HG02973 (cell line): ENCODE measurements around the gene CEP95.

Experiments
- ATAC-seq: cut with Tn5 transposase; IDR thresholded peaks from one replicate; pipeline ENCODE4 v1.9.1; 2021; ENCODE audit warnings: moderate library complexity; ENCODE audit not compliant: unreplicated experiment

CEP95 gene

GRCh38 chr17:64515829-64516228 lies 9.1 kb downstream of the CEP95 start:
- no peak for ATAC-seq

- no peak for ATAC-seq
Measured at GRCh38 chr17:64519601-64520000, 12.8 kb downstream of the CEP95 start.

GRCh38 chr17:64520359-64520758 lies 13.6 kb downstream of the CEP95 start:
- no peak for ATAC-seq

- ATAC-seq: no peak
Measured at GRCh38 chr17:64527914-64528313, 21.1 kb downstream of the CEP95 start.

GRCh38 chr17:64529221-64529620 lies 22.4 kb downstream of the CEP95 start:
- no peak for ATAC-seq

DNA sequence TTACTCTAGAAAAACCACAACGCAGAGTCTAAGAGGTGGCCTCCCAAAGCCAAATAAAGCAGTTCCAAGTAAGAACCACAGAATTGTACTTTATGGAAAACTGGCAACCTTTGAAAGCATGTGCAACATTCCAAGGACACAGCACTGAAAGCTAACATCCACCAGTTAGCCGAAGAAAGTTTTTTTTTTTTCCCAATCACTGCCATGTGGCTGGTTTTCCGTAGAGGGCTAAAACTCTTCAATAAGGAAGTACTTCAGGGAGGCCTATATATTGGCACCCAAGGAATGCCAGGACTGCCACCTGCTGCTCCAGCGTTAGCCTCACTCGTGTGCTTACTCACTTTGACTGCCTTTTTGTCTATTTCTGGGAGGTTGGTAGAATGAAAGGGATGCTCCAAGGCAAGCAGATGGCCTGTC lies 25.2 kb downstream of the CEP95 start:
- ATAC-seq: no peak

DNA sequence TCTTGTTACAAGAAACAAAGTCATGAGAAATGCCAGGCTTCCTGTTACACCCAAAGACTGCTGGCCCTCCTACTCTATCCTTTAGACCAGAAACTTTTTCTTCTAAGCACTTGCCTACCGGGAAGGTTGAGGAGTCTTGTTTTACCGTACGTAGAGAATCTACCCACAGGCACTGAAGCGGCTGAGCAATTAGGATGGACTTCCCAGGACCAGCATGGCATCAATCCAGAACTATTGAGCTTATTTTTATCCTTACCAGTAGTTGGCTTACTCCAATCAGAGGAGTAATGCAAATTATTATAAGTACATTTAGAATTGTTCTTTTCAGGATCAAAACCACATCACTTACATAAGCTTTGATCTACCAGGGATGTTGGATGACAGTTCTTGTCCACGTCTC lies 25.6 kb downstream of the CEP95 start:
- ATAC-seq: no peak

DNA sequence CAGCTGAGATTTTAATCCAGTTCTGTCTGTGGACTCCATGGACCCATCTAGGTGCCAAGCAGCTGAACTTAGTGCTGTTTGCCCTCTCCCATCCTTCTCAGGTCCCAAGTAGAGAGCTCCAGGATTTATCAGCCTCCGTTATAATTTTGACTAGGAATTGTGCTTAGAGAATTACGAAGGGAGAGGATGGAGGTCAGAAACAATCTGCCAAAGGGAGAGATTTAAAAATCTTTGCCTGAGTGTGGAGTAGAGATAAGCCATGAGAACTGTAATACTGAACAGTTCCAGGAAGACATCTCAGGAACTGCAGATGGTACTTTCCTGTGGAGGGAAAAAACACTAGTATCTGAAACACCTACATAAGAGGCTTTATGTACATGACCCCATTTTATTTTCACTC lies 27.0 kb downstream of the CEP95 start:
- no peak for ATAC-seq

DNA sequence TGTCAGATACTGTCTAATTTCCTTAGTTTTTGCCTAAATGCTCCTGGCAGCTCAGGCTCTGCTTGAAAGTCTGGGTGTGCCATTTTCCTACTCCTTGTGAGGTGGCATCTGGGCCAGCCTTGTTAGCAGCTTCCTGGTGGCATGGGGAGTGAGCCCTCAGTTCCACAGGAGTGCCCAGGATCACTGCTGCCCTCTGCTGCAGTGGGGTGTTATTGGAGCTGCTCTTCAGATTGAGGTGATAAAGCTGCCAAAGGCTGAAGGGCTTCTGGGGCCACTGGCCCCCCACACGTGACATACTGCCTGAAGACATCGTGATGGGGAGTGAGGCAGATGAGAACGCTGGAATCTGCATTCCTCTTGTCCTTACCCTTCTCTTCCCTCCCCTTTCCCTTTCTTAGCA lies 27.4 kb downstream of the CEP95 start:
- no peak for ATAC-seq

DNA sequence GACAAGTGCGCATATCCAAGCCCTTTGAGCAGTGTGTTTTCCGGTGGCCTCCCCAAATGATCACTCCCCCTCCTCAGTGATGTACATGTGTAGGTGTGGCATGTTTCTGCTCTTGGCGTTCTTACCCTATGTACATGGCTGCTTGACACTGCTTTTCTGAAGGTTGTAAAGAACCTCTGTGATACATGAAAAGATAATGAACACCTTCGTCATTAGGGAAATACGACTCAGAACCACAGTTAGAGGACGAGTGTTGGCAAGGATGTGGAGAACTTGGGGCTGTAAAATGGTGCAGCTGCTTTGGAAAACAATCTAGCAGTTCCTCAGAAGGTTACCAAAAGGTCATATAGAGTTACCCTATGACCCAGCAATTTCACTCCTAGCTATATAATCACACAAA lies 28.6 kb downstream of the CEP95 start:
- no peak for ATAC-seq

DNA sequence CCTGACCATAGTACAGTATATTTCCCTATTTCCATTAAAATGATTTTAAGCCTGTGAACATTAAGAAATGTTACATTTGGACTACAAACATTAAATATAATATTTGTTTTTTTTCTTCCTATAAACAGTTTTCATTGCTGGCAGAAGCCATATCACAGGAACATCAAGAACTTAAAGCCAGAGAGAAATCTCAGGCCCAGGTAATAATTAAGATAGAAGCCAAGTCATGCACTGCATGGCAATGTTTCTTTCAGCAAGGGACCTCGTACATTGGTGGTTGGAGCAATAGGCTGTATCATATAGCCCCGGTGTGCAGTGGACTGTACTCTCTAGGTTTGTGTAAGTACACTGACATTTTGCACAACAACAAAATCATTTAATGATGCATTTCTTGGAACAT lies 30.1 kb downstream of the CEP95 start:
- ATAC-seq: no peak

- no peak for ATAC-seq
Measured at GRCh38 chr17:64537488-64537887, 30.7 kb downstream of the CEP95 start.

- ATAC-seq: no peak
Measured at GRCh38 chr17:64538508-64539130, 31.8 kb downstream of the CEP95 start.

GRCh38 chr17:64540118-64540776 lies 33.5 kb downstream of the CEP95 start:
- no peak for ATAC-seq

DNA sequence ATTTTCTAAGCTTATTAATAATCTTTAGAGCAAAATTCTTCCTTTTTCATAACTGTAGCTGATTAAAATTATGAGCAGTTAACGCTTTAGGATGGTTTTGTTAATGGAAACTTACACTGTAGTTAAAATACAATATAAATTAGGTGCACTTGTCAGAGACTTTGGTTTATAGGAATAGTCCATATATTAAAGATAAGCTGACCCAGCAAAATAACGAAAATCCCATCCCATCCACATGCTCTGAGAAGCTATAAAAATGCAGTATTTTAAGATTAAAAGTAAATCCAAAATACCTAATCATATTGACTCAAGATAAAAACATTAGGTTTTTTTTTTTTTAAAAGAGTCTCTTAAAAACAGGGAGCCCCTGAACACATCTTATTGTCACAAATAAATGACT lies 38.0 kb downstream of the CEP95 start:
- no peak for ATAC-seq

DNA sequence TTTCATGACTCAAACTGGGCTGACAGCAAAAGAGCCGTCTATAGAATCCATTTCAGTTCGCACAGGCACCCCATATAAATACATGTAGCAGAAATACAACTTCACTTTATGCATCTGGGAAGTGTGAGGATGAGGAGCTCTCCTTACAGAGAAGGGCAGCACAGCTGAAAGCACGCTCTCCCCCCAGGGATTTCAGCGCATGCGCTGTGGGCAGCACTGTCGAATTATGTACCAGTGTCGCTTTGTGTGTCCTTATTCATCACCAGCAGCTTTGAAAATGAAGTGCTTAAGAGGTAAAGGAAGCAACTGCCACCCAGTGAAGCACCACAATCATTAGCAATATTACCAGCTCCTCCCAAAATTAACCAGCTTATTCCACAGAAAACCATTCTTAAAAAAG lies 39.9 kb downstream of the CEP95 start:
- no peak for ATAC-seq

DNA sequence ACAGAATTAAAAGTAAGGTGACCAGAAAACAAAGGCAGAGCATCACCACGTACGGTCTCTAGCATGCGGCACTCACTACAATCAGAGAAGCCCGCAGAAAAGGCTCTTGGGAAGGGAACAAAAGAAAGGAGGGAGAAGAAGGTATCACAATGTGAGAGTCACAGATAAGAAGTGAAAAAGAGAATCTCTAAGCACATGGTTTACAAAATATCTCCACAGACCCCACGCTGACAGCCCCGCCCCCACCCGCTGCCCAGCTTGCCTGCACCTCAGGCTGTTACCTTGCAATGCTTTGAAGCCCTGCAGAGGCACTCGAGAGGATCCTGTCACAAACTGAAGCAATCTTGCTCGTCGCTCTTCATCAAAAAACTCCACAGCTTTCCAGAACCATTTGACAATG lies 40.5 kb downstream of the CEP95 start:
- ATAC-seq: no peak

- no peak for ATAC-seq
Measured at GRCh38 chr17:64551461-64551860, 44.7 kb downstream of the CEP95 start.

DNA sequence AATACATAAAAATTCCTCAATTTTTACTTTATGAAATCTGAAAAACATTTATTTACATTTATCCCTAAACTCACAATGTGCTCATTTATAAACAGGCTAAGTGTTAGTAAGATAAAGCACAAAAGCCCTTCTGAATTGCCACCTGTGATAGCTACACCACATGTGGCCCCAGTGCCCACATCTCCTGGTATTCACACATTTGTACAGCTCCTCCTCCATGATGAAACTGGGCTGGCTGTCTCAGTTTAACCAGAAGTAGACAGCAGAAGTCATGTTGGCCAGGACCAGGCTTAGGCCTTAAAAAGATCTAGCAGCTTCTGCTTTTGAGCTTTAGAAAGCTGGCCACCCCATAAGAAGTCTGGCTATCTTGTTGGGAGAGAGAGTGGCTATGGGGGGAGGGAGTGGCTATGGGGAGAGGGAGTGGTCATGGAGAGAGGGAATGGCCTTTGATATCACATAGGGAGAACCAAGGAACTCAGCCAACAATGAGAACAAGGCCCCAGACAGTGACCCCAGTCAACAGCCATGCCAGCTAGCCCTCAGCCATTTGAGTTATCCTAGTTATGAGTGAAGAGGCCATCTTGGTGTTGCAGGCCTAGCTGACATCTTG lies 47.4 kb downstream of the CEP95 start:
- ATAC-seq: no peak

GRCh38 chr17:64555281-64555680 lies 48.5 kb downstream of the CEP95 start:
- ATAC-seq: no peak

DNA sequence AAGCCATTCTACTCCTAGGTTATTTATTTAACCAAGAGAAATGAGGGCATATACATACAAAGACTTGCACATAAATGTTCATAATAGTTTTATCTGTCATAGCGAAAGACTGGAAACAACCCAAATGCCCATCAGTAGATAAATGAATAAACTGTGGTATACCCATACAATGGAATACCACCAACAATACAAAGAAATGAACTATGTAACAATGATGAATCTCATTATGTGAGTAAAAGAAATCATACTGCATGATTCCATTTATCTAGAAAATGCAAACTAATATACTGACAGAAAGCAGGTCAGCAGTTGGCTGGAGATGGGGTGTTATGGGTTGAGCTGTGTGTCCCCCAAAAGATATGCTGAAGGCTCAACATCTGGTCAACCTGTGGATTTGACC lies 57.3 kb downstream of the CEP95 start:
- ATAC-seq: no peak

GRCh38 chr17:64565563-64565962 lies 58.8 kb downstream of the CEP95 start:
- ATAC-seq: no peak

- no peak for ATAC-seq
Measured at GRCh38 chr17:64571746-64572145, 65.0 kb downstream of the CEP95 start.
